WTC11 (cell line): Measurements from ENCODE around the gene DHRSX.
"Not testable (repeated sequence)": the region's sequence is repeated elsewhere in the genome, so short reads cannot be mapped to it uniquely, and the experiment has no call there.

Source experiments
- AFF4 ChIP-seq: sonication (generic); formaldehyde crosslinking; IDR thresholded peaks from 2 replicates; pipeline ENCODE4 v1.8.1; 2023; ENCODE audit warnings: mild to moderate bottlenecking, missing genetic modification reagents, borderline replicate concordance
- AR ChIP-seq: fragments of 250-450 bp; sonication (Bioruptor Pico); IDR thresholded peaks from 2 replicates; pipeline ENCODE4 v1.9.0; 2021; ENCODE audit warnings: mild to moderate bottlenecking
- CTCF ChIP-seq: fragments of 200-600 bp; IDR thresholded peaks from 2 replicates; pipeline ENCODE4 v1.8.0; 2022; ENCODE audit warnings: antibody characterized with exemption
- OVOL2 ChIP-seq: fragments of 250-450 bp; sonication (Bioruptor Pico); IDR thresholded peaks from 2 replicates; pipeline ENCODE4 v1.9.0; 2021; ENCODE audit warnings: mild to moderate bottlenecking, borderline replicate concordance
- SP1 ChIP-seq: sonication (generic); formaldehyde crosslinking; conservative IDR thresholded peaks from 2 replicates; pipeline ENCODE4 v1.8.1; 2022; ENCODE audit warnings: missing genetic modification reagents
- USF2 ChIP-seq: sonication (generic); formaldehyde crosslinking; IDR thresholded peaks from 2 replicates; pipeline ENCODE4 v1.8.1; 2023; ENCODE audit warnings: mild to moderate bottlenecking, missing genetic modification reagents, moderate library complexity
- ZNF281 ChIP-seq: sonication (generic); formaldehyde crosslinking; IDR thresholded peaks from 2 replicates; pipeline ENCODE4 v1.8.0; 2023; ENCODE audit warnings: mild to moderate bottlenecking, missing genetic modification reagents

GRCh38 chrX:2481597-2481996, 19.2 kb downstream of the DHRSX start:
- not testable (repeated sequence) for TF ChIP-seq SP1 (CRISPR knock-in tag); CTCF; AR; USF2 (CRISPR knock-in tag); AFF4; OVOL2 (CRISPR knock-in tag); ZNF281 (CRISPR knock-in tag)
